Endothelial cell of umbilical vein (primary cell): ENCODE measurements around the gene SRL.

Experiments used
- EZH2 ChIP-seq: IDR thresholded peaks from 2 replicates; pipeline ENCODE4 v1.6.1; 2012; ENCODE audit warnings: borderline replicate concordance, low read depth, mild to moderate bottlenecking, moderate library complexity, low read length, inconsistent platforms; ENCODE audit not compliant: severe bottlenecking
- MYC ChIP-seq: IDR thresholded peaks from one replicate; pipeline ENCODE4 v1.6.1; 2011; ENCODE audit warnings: mild to moderate bottlenecking, low read depth, low read length
- POLR2A ChIP-seq: IDR thresholded peaks from 2 replicates; pipeline ENCODE4 v1.6.1; 2012; ENCODE audit warnings: low read depth, mild to moderate bottlenecking, control low read depth, low read length
- POLR2AphosphoS5 ChIP-seq: IDR thresholded peaks from 2 replicates; pipeline ENCODE4 v1.6.1; 2012; ENCODE audit warnings: low read depth, mild to moderate bottlenecking, control low read depth, low read length, moderate library complexity; ENCODE audit not compliant: insufficient read depth
- TF ChIP-seq, protein P1 (sequence below), 2 donors: IDR thresholded peaks; 1 replicate in 1 of 2; 2 replicates in 1 of 2; pipeline ENCODE4 v1.5.1; 2011; ENCODE audit warnings: low read length in 2 of 2, mild to moderate bottlenecking in 2 of 2, moderate library complexity in 2 of 2, control low read depth in 1 of 2, inconsistent platforms in 1 of 2, low read depth in 1 of 2; ENCODE audit not compliant: insufficient read depth in 1 of 2; ENCODE audit errors: extremely low read depth in 1 of 2
- TF ChIP-seq, protein P2 (sequence below): IDR thresholded peaks from 2 replicates; pipeline ENCODE4 v1.6.1; 2011; ENCODE audit not compliant: insufficient read depth, insufficient read length

DNA sequence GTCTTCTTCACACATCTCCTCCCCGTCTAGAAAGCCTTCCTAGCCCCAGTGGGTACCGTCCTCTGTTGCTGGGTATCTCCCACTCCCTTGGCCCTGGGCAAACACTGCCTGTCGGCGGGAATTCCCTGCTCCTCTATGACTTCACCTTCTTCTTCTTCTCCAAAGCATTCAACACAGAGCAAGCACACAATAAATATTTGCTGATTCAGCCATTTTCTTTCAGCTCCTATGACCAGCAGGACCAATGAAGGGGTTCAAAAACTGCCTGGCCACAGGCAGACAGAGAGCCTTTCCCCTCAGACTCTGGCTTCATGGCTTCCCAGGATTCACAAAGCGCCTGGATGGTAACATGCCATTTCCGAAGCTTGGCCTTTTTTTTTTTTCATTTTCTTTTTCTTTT, 72.5 kb downstream of the SRL start:
- TF ChIP-seq EZH2 (no peak), POLR2AphosphoS5 (no peak), POLR2A (no peak), MYC (no peak)
- TF ChIP-seq, protein P1, sequence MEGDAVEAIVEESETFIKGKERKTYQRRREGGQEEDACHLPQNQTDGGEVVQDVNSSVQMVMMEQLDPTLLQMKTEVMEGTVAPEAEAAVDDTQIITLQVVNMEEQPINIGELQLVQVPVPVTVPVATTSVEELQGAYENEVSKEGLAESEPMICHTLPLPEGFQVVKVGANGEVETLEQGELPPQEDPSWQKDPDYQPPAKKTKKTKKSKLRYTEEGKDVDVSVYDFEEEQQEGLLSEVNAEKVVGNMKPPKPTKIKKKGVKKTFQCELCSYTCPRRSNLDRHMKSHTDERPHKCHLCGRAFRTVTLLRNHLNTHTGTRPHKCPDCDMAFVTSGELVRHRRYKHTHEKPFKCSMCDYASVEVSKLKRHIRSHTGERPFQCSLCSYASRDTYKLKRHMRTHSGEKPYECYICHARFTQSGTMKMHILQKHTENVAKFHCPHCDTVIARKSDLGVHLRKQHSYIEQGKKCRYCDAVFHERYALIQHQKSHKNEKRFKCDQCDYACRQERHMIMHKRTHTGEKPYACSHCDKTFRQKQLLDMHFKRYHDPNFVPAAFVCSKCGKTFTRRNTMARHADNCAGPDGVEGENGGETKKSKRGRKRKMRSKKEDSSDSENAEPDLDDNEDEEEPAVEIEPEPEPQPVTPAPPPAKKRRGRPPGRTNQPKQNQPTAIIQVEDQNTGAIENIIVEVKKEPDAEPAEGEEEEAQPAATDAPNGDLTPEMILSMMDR (IDR thresholded peaks at IDR 0.05; ENCODE audit: extremely low read depth in 1 of 2, insufficient read depth in 1 of 2, low read depth in 1 of 2, low read length in 2 of 2) = no peak
- TF ChIP-seq, protein P2, sequence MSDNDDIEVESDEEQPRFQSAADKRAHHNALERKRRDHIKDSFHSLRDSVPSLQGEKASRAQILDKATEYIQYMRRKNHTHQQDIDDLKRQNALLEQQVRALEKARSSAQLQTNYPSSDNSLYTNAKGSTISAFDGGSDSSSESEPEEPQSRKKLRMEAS = no peak
